ENCODE results near the gene SNAP47.

Gene SNAP47

GRCh38 chr1:227781314-227781930 is 46.2 kb downstream of the SNAP47 start:
- H3K4me2 ChIP-seq (ENCODE audit: low read length): no peak overlapping the region
- no peaks in the 10 kb centered on the region for H3K9me3 ChIP-seq (ENCODE audit: low read length)
- peaks cover 4% of the 10 kb centered on the region for H3K4me1 ChIP-seq (ENCODE audit: insufficient read depth, low read length, severe bottlenecking)
- no peaks in the 10 kb centered on the region for H3K9me2 ChIP-seq (ENCODE audit: low read depth, low read length)
- H3K36me3 ChIP-seq (ENCODE audit: insufficient read depth, low read length): 0 out of 2 replicates have a peak, but pooled peaks cover 3% of the 10 kb centered on the region
- H3F3A ChIP-seq (ENCODE audit: insufficient read depth, low read length): 0 out of 2 replicates have a peak, but pooled peaks cover 3% of the 10 kb centered on the region
- no peak overlapping the region for H3K4me3 ChIP-seq (ENCODE audit: low read depth, low read length, poor library complexity, severe bottlenecking)
- no peak overlapping the region for H3K27ac ChIP-seq (ENCODE audit: low read depth, low read length, poor library complexity, severe bottlenecking)
- no peak for TF ChIP-seq EZH2 (IDR thresholded peaks at IDR 0.05; ENCODE audit: borderline replicate concordance, low read length)
- TF ChIP-seq, protein P1, sequence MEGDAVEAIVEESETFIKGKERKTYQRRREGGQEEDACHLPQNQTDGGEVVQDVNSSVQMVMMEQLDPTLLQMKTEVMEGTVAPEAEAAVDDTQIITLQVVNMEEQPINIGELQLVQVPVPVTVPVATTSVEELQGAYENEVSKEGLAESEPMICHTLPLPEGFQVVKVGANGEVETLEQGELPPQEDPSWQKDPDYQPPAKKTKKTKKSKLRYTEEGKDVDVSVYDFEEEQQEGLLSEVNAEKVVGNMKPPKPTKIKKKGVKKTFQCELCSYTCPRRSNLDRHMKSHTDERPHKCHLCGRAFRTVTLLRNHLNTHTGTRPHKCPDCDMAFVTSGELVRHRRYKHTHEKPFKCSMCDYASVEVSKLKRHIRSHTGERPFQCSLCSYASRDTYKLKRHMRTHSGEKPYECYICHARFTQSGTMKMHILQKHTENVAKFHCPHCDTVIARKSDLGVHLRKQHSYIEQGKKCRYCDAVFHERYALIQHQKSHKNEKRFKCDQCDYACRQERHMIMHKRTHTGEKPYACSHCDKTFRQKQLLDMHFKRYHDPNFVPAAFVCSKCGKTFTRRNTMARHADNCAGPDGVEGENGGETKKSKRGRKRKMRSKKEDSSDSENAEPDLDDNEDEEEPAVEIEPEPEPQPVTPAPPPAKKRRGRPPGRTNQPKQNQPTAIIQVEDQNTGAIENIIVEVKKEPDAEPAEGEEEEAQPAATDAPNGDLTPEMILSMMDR (IDR thresholded peaks at IDR 0.05; ENCODE audit: low read length): no peak
- H2AFZ ChIP-seq (ENCODE audit: low read length): no peak overlapping the region
- no peaks in the 10 kb centered on the region for H4K20me1 ChIP-seq (ENCODE audit: insufficient read depth, low read length)
- no peaks in the 10 kb centered on the region for H3K27me3 ChIP-seq (ENCODE audit: insufficient read depth, low read length)
- H3K79me2 ChIP-seq (ENCODE audit: insufficient read depth, low read length): no peaks in the 10 kb centered on the region
- no peak overlapping the region for H3K9ac ChIP-seq (ENCODE audit: low read length)

DNA sequence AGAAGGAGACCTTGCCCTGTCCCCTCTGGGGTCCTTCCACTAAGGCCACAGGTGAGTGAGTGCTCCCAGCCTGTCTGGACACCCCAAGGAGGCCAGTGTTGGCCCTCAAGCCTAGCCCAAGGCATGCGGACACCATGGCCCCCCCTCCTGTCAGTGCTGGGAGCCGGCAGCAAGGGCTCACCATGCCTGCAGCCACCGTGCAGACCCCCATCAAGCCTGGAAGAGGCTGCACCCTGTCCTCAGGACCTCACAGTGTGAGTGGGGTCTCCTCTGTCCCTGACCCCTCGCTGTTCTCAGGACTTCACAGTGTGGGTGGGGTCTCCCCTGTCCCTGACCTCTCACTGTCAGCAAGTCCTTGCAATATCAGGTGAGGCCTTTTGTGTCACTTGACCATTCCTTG is 47.0 kb downstream of the SNAP47 start:
- Histone ChIP-seq H3F3A (ENCODE audit: insufficient read depth, low read length) (0 out of 2 replicates have a peak, but pooled peaks cover 3% of the 10 kb centered on the region), H3K9me2 (ENCODE audit: low read depth, low read length) (no peaks in the 10 kb centered on the region), H3K9me3 (ENCODE audit: low read length) (no peaks in the 10 kb centered on the region), H3K9ac (ENCODE audit: low read length) (no peak overlapping the region), H3K36me3 (ENCODE audit: insufficient read depth, low read length) (no peaks in the 10 kb centered on the region), H2AFZ (ENCODE audit: low read length) (no peak overlapping the region), H3K27me3 (ENCODE audit: insufficient read depth, low read length) (0 out of 2 replicates have a peak, but pooled peaks cover 7% of the 10 kb centered on the region), H3K4me2 (ENCODE audit: low read length) (no peak overlapping the region), H3K4me1 (ENCODE audit: insufficient read depth, low read length, severe bottlenecking) (peaks cover 5% of the 10 kb centered on the region), H4K20me1 (ENCODE audit: insufficient read depth, low read length) (no peaks in the 10 kb centered on the region), H3K79me2 (ENCODE audit: insufficient read depth, low read length) (no peaks in the 10 kb centered on the region), H3K4me3 (ENCODE audit: low read depth, low read length, poor library complexity, severe bottlenecking) (no peak overlapping the region), H3K27ac (ENCODE audit: low read depth, low read length, poor library complexity, severe bottlenecking) (no peak overlapping the region)
- TF ChIP-seq, protein P1 (IDR thresholded peaks at IDR 0.05; ENCODE audit: low read length): no peak
- TF ChIP-seq EZH2 (IDR thresholded peaks at IDR 0.05; ENCODE audit: borderline replicate concordance, low read length): no peak

DNA sequence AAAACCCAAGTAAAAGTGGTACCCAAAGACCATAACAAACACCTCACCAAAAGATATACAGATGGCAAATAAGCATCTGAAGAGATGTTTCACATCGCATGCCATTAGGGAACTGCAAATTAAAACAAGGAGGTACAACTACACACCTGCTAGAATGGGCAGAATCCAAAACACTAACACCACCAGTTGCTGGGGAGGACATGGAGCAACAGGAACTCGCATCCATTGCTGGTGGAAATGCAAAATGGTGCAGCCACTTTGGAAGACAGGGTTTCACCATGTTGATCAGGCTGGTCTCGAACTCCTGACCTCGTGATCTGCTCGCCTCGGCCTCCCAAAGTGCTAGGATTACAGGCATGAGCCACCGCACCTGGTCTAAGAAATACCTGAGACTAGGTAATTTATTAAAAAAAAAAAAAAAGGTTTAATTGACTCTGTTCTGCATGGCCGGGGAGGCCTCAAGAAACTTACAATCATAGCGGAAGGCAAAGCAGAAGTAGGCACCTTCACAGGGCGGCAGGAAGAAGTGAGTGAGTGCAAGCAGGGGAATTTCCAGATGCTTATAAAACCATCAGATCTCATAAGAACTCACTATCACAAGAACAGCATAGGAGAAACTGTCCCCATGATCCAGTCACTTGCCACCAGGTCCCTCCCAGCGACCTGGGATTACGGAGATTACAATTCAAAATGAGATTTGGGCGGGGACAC is 50.0 kb downstream of the SNAP47 start:
- no peak overlapping the region for H3K9ac ChIP-seq (ENCODE audit: low read length)
- no peak overlapping the region for H3K4me3 ChIP-seq (ENCODE audit: low read depth, low read length, poor library complexity, severe bottlenecking)
- 0 out of 2 replicates have a peak, but pooled peaks cover 3% of the 10 kb centered on the region for H3F3A ChIP-seq (ENCODE audit: insufficient read depth, low read length)
- H3K4me1 ChIP-seq (ENCODE audit: insufficient read depth, low read length, severe bottlenecking): peaks cover 17% of the 10 kb centered on the region
- H2AFZ ChIP-seq (ENCODE audit: low read length): no peak overlapping the region
- no peaks in the 10 kb centered on the region for H3K79me2 ChIP-seq (ENCODE audit: insufficient read depth, low read length)
- H3K27me3 ChIP-seq (ENCODE audit: insufficient read depth, low read length): 0 out of 2 replicates have a peak, but pooled peaks cover 7% of the 10 kb centered on the region
- H4K20me1 ChIP-seq (ENCODE audit: insufficient read depth, low read length): no peaks in the 10 kb centered on the region
- H3K27ac ChIP-seq (ENCODE audit: low read depth, low read length, poor library complexity, severe bottlenecking): no peak overlapping the region
- no peaks in the 10 kb centered on the region for H3K9me2 ChIP-seq (ENCODE audit: low read depth, low read length)
- H3K36me3 ChIP-seq (ENCODE audit: insufficient read depth, low read length): no peaks in the 10 kb centered on the region
- TF ChIP-seq, protein P1 (IDR thresholded peaks at IDR 0.05; ENCODE audit: low read length): no peak
- H3K9me3 ChIP-seq (ENCODE audit: low read length): no peaks in the 10 kb centered on the region
- no peak overlapping the region for H3K4me2 ChIP-seq (ENCODE audit: low read length)

Measured in OCI-LY1 (cell line).